Left lobe of liver (tissue), 2 donors: ENCODE results near the gene GMDS. TPM values are rescaled to one million over a fixed set of nuclear protein-coding genes. Genes with fewer than 3 reads are reported as not detected.

Experiments used
- ATAC-seq: fragments of 200-7000 bp; cut with Tn5 transposase; one replicate; pipeline ENCODE4 v1.9.1; 2020; ENCODE audit warnings: mild to moderate bottlenecking, moderate library complexity
- DNase-seq: peaks from one replicate; pipeline ENCODE4 v3.0.0-alpha.2; 2020; ENCODE audit warnings: low spot score
- total RNA-seq: library from RNA; stranded (reverse); gene quantifications from one replicate; pipeline ENCODE4 v1.2.1, GENCODE V29; 2021
- donor health status: DM: no; HTN: no; CAD: no; lungs with moderate emphysema.
- donor health status: DM: no; HTN: yes; CAD: no.

Gene GMDS
- total RNA-seq, 1 donor from 2014 or later, result 23.9 TPM

DNA sequence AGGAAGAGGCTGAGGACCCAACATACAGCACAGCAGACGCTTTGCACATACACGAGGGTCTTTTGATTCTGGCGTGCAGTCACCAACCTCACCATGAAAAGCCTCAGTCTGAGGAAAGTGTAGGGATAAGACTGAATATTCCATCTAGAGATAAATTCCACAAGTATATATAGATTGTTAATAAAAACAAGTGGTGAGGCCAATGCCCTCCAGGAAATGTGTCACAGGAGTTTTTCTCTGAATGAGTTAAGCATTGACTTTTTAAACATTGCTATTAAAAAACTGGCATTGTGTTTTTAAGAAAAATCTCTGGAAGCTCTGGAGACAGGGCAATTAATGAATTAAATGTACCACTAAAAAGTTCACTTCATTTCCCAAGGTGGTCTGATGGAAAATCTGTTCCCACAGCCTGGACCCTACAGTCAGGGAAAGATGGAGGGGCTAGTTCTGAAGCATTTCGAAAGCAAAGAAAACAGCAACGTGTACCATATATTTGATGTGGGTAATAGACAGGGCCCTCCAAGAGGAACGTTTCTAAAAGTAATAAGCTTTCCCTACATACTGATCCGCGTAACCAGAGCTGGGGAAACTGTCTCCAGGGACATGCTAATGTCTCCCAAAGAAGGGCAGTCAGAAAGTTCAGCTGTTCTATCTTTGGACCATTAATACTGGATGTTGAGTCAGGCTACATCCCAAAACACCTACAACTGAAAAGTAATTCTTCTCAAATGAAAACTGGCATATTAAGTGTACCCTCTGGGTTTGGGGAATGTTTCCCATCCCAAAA is 334.6 kb downstream of the GMDS start:
- ATAC-seq (no peak), DNase-seq (no peak)

DNA sequence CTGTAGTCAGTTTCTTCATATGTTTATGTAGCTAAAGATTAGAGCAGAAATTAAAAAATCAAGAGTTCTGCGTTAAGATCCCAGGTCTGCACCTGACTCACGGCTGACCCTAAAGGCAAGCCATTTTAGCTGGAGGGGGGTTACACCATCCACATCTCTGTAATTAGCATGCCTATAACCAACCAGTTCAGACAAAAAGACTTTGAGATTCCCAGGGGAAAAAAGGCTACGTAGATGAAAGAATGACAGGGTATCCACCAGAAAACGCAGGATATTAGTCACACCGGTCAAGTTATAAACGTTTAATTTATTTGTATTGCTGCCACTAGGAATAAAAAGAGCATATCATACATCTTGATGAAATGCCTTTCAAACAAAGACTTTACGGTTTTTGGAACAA is 336.6 kb downstream of the GMDS start:
- ATAC-seq, result no peak
- DNase-seq, result no peak

DNA sequence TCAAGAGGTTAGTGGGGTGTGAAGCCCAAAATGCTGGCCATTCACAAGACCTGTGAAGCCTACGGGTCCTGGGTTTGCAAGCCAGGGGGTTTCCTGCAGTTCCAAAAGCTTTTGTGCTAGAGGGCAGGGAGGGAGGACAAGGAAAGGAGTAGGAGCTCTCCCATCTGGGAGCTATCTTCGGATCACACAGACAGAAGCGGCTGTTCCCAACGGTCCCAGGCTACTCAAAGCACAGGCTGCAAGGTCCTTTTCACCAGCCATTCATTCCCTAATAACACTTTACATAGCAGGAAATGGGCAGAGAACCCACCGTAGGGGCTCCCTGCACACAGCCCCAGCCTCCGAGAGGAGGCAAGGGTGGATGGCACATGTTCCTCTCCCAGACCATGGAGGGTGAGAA is 338.8 kb downstream of the GMDS start:
- ATAC-seq (no peak), DNase-seq (no peak)

DNA sequence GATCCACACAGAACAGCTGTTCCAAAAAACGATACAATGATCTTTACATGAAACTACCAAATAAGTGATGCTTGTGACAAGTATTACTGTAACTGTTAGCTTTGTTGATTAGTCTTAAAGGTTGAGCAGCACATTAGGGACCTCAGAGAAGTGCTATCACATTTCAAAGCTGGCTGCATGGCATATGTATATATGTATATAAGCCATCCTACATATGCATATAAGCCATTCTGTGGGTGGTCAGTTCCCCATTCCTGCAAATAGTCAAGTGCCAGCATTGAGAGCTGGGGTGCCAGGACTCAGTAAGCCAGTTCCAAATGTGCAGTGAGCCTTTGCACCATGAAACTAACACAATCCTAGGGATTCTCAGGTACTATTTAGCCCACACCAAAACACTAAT is 339.4 kb downstream of the GMDS start:
- ATAC-seq (no peak), DNase-seq (no peak)

DNA sequence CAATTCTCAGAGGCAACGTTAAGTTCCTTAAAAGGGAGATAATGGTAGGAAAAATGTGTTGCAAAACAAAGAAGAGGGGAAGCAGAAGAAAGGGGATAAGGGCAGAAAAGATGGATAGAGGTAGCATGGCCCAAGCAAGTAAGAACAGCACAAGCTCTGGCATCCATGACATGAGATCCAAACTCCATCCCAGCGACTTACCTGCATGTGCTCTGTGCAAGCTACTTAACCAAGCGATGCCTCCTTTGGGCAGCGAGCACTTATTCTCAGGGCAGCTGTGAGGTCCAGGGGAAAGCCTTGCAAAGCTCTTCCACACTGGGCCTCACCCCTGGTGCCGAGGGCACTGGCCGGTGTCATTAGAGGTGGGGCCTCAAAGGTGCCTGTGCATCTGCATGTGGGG is 340.5 kb downstream of the GMDS start:
- no peak for DNase-seq
- ATAC-seq, result no peak

DNA sequence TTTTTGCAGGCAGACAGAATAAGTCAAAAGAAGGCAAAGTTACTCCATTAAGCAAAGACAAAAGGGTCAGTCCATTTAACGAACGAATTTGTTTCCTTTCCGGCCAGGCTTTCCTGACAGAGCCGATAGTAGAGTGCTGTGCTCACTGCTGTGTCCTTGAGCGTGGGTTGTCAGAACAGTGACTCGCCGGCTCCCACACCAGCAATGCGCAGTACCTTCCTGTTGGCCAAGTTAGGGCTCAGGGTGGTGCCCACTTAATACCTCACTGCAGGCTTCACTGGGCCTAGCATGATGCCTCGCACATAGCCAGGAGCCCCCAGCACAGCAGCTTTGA is 341.0 kb downstream of the GMDS start:
- ATAC-seq (peak; percentile 41), DNase-seq (no peak)

DNA sequence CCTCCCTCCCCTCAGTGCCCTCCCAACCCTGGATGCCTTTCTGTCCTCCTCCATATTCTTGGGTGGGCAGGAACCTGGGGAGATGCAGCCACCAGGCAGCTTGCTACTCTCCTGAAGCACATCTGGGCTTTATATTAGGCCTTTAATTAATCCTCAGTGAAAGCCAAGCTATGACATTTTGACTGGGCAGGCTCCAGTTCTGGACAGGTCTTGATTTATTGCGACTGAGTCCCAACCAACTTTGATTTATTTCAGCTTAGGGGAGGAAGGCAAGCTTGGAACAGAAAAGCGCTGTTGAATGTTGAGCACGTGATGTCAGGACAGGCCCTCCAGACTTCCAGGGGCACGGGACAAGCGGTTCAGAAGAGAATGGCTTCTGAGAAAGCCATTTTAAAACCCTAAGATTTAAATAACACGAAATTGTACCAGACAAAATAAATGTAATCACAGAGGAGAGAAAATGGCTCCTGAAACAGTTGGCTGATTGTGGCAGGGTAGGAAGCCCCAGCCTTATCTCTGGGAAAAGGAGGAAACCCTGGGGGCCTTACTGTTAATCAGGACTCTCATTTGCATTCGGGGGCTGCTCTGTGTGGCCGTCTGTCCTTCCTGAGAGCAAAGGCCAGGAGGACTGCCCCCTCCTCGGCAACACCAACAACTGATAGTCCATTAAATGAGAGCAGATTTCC is 341.5 kb downstream of the GMDS start:
- ATAC-seq, result peak; percentile 27
- no peak for DNase-seq

DNA sequence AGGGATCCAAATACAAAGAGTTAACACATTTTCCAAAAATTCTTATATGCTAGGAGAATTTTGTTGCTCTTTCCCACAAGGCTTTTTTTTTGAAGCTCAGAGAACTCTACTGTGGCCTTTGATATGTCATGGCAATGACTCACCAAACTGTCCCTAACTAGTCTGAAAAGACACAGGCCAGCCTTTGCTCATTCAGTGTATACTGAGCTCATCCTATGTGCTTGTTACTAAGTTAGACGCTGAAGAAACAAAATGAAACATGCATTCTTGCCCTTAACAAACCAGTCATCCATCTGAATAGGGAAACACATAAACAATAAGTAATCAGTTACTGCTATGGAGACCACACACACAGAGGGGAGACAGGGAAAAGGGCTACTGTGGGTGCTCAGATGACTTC is 343.8 kb downstream of the GMDS start:
- no peak for DNase-seq
- ATAC-seq, result no peak

DNA sequence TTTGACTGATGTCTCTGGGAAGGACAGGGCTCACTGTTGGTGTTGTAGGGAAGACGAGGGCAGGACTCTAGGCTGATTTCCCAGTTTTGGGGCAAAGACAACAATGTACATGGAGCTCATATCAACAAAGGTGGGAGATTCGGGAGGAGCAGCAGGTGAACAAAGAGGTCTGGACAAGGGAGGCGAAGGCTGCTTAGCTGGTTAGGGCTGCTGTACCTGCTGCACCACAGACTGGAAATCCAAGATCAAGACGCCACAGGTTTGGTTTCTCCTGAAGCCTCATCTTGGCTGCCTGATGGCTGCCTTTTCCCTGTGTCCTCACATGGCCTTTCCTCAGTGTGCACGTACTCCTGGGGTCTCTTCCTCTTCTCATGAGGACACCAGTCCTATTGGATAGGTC is 348.5 kb downstream of the GMDS start:
- no peak for DNase-seq
- ATAC-seq, result no peak

DNA sequence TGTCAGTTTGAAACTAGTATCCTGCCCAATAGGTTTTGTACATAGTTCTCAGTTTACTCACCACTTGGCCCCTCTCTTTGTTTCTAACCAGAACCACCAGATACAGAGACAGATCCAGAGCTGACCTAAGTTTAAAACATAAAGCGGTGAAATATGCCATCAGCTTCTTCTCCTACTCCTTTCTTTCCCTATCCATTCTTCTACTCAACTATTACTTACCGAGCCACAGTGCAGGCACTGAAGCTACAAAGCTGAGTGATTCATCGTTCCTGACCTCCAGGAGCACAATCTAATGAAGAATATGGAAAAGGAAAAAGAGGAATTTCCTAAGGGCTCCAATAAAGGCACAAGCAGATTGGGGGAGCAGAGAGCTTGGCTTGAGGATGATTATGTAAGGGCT is 349.7 kb downstream of the GMDS start:
- DNase-seq, result no peak
- no peak for ATAC-seq

DNA sequence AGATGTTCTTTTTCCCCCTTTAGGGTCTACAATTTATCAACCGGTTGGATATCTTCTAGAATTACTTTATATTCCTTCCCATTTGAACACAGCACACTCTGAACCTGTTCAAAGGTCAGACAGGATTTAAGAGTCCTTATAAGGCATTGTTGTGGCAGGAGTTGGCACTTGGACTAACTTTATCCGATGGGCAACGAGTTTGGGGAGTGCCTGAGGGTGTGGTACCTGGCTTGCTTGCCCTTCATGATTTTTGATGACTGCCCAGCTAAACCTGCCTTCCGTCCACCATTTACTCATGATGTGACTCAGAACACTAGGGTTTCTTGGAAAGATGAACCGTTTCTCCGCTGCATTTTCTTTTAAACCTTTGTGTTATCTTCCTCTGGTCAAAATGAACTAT is 350.5 kb downstream of the GMDS start:
- DNase-seq, result no peak
- no peak for ATAC-seq

DNA sequence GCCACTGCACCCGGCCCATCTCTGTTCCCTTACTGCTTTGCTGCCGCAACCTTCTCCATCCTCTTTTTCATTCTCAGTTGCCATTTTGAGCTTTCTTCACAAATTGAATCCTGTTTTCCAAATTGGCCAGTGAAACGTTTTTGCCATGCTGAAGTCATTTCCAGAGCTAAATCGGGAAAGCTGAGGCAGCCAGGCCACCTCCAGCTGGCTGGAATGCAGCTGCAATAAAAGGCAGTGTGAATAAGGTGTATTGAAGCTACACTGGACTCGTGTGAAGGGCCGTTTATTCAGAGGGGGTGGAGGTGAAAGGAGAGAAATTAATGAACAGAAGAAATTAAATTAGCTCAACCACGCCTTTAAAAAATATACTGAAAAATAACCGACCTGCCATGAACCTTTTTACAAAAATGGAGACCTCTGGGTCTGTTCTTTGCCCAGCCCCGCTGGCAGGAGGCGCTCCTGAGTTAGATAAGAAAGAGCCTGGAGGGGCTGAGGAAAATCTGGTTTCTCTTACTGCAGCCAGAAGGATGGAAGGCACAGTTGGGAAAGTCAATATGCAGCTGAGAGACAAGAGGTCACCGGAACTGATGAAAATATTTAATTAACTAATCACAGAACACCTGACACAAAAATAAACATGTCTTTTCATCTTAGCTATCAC is 351.8 kb downstream of the GMDS start:
- no peak for DNase-seq
- no peak for ATAC-seq

DNA sequence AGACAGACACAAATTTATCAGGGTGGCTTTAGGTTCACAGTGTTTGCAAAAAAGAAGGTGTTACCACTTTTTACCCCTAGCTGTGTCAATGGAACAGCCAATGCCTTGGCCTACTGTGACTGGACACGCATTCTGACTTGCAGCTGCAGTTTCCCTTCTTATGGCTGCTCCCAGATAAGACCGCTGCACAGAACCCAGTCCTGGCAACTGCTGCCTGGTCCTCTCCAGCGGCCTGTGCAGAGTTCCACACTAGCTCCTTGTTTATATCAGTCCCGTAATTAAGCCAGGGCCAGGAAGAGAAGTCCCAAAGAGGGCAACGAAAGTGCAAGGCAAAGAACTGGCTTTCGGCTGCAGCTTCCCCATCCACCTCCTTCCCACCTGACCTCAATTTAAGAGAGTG is 352.7 kb downstream of the GMDS start:
- DNase-seq (no peak), ATAC-seq (peak; percentile 22)

DNA sequence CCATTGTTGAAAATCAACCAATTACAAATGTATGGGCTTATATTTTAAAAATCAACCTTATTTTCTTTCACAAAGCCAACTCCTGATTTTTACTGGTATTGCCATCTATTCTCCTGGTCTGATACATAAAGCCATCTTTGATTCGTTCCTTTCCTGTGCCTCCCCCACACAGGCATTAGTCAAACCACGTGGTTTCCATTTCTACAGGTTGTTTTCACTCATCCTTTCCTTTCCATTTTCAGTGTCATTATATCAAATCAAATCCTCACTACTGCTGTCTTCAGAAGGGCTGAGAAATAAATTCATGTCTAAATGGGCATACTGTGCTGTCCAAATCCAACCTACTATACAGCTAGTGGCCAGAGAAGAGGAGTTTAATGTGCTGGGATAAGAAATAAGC is 354.4 kb downstream of the GMDS start:
- no peak for ATAC-seq
- no peak for DNase-seq

DNA sequence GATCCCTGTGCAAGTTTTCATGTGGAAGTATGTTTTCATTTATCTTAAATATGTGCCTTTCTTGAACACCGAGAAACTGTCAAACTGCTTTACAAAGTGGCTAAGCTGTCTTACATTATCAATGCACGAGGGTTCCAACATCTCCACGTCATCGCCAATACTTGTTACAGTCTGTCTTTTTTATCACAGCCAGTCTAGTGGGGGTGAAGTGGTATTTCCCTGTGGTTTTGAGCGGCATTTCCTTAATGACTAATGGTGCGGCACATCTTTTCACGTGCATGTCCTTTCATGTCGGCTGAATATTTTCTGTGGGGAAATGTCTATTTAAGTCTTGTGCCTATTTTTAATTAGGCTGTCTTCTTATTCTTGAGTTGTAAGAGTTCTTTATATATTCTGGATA is 355.3 kb downstream of the GMDS start:
- DNase-seq, result no peak
- ATAC-seq, result no peak

DNA sequence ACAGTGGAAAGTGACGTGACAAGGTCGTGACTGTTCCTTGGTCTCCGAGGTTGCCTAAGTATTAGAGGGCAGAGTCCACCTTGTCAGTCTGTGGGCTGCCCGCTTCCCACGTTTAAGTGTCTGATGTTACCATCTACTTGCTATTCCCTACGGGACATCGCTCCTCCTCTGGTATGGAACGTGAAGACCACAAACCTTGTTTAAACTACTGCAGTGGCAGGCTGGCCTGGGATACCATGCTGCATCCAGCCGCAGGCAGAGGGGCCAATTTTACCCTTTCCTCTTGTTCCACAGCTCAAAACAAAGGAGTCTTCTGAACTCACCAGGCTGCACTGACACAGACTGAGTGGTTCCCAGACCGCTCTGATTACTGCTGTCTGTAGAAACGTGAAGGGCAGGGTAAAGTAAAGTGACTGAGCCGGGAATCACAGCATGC is 359.8 kb downstream of the GMDS start:
- ATAC-seq (no peak), DNase-seq (no peak)

DNA sequence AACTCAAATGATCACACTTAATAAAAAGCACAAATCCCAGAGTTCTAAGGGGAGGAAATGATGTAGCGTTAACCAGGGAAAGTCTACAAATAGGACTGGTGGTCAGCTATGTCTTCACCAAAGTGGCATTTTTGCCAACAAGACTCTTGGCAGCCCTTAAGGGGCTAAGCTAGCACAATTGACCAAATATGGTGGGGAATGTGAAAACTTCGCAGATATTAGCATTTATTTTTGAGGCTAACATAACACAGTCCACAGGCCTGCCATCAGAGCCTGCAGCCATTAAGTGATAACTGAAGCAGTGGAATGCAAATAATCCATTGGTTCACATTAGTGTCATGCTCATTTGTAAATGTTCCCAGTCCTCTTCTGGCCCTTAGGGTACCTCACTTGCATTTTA is 361.1 kb downstream of the GMDS start:
- DNase-seq (no peak), ATAC-seq (no peak)

DNA sequence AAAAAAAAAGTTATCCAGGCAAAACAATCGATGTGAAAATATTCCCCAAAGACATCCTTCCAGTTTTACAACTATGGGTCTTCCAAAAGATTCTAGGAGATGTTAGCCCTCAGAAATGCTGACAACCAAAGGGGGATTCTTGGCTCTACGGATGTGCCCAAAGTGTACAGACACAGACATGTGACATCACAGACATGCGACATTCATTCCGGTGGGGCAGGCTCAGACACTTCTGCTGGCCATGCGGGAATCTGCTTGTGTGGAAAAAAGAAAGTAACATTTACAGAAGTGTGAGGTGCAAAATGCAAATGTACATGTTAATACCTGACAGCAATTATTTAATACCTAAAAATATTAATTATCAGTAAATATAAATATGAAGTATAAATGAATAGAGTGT is 367.1 kb downstream of the GMDS start:
- ATAC-seq, result no peak
- no peak for DNase-seq

DNA sequence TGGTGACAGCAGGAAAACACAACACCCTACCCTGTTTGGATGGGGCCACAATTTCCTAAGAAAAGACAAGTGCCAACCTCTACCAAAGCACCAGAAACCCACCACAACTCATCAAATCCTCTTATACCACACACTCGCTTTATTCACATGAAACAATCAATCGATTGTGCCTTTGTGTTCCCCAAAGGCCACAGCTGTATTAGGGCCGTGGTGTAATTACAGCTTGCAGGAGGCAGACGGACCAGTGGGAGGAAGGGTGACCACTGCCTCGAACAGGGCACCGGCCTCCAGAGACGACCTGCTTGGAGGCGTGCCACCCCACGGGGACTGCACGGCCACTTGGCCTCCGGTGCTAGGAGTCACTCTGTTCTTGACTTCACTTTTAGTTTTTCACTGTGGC is 371.6 kb downstream of the GMDS start:
- DNase-seq (no peak), ATAC-seq (no peak)

DNA sequence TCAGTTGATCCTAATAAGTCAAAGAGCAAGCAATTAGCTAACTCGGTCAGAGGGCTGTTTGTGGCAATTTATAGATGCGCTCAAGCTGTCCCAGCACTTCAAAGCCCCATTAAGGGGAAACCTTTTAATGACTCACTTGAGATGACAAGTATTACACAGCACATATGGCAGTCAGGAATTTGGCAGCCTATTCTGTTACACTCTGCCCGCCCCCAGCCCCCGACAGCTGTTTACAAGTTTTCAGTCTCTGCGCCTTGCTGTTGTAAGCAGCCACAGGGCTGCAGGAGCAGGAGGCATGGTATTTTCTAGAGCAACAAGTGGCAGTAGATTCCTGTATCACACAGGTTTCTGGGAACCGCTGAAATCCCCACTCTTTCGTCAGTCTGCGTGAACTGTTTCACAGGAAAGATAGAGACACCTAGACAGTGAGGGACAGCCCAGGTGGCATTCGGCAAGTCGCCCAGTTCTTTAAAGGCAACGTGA is 372.7 kb downstream of the GMDS start:
- ATAC-seq, result no peak
- no peak for DNase-seq

DNA sequence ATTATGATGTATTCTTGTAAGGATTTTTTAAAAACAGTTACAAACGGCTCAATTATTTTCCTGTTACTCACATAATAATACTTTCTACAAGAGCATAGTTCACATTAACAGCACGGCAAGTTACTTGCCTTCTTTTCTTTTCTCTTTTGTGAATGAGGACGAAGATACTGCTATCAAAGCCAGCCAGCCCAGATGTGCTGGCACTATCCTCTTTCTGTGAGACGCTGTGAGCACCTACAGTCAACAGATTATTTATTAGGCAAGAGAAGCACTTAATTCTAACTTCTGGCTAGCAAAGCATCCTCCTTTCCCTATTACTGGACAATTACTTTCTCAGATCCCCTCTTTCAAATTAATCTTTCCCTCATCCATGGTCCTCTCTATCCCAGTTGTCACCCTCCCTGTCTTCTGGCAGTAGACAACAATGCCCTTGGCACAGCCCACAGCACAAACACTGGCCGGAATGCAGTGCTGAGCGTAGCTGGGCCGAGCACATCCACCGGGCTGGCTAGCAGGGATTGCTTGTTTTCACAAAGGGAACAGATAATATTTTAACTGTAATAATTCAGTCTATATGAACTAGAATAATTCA is 373.6 kb downstream of the GMDS start:
- DNase-seq (no peak), ATAC-seq (no peak)

DNA sequence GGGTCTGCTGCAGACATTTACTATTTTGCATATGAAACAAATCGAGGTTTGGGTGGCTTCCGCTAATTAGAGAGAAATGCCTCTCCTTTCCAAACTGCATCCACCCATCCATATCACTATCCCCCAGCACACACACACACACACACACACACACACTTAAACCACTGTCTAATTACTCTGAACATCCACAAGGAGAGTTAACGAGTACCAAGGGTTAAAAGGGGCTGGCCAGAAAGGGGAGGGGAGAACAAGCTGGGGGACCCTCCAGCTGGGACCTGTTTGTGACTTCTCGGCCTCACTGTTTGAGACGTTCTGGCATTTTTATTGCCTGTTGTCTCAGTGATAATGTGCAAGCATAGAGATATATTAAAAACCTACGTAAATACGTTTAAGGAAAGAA is 374.5 kb downstream of the GMDS start:
- no peak for ATAC-seq
- no peak for DNase-seq
